Activated effector memory CD4-positive, alpha-beta T cell treated with anti-CD3 and anti-CD28 coated beads, Interleukin-2, amount 50 U/mL, for 16 hours (primary cell): ENCODE data around the gene MRTFA.
"Not testable (repeated sequence)": the region's sequence is repeated elsewhere in the genome, so short reads cannot be mapped to it uniquely, and the experiment has no call there.

Source experiments
- DNase-seq: peaks from one replicate; pipeline ENCODE4 v3.0.0-alpha.2; 2020

MRTFA gene

DNA sequence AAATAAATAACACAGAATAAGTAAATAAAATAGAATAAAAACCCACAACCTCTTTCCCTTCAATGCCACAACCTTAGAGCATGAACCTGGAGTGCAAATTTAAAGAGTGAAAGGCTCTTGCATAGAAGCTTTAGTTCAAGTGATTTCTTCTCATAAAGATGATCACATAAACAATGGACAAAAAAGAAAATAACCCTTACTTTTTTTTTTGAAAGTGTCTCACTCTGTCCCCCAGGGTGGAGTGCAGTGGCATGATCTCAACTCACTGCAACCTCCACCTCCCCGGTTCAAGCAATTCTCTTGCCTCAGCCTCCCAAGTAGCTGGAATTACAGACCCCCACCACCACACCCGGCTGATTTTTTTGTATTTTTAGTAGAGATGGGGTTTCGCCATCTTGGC is 10.7 kb downstream of the MRTFA start:
- DNase-seq = not testable (repeated sequence)

DNA sequence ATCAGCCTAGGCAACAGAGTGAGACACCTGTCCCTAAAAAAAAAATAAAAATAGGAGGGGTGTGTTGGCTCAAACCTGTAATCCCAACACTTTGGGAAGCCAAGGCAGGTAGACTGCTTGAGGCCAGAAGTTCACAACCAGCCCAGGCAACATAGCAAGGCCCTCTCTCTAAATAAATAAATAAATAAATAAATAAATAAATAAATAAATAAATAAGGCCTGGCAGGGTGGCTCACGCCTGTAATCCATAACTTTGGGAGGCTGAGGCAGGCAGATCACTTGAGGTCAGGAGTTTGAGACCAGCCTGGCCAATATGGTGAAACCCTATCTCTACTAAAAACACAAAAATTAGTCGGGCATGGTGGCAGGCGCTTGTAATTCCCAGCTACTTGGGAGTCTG is 11.2 kb downstream of the MRTFA start:
- DNase-seq = not testable (repeated sequence)

DNA sequence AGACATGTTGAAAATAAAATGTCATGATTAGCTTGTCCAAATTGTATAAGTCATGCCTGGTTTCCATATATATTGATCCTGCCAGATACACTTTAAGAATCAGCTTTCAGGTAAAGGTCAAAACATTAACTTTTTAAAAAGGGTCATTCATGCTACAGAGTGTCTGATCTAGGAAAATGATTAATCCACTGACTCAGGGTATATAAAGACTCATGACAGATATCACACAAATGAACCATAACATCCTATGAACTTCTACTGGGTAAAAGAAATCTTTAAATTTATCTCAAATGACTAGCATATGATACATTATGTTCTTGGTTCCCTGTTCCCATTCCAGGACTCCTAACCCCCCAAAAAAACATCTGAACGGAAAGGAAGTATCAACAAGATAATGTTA is 11.7 kb downstream of the MRTFA start:
- DNase-seq = no peak

DNA sequence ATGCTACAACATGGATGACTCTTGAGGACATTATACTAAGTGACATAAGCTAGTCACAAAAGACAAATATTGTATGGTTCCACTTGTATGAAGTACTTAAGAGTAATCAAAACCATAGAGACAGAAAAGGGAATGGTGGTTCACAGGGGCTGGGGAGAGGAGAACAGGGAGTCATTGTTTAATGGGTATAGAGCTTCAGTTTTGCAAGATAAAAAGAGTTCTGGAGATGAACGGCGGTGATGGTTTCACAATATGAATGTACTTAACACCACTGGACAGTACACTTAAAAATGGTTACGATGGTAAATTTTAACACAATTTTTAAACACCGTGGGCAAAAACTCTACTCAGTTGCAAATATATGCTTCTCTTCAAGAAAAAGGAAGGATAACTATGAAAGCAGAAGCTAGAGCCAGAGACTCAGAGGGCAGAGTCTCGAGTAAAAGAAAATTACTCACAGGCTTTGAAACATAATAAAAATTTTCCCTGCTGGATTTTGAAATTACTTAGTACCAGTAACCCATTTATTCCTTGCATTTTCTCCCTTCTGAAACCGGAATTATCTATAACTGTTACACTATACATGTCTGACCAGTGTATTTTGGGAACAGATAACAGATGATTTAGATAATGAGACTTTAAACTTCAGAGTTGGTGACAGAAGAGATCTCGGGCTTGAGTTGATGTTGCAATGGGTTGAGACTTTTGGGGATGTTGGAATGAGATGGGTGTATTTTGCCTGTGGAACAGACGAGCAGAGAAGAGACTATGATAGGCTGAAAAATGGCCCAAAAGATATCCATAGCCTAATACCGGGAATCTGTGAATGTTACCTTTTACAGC is 15.0 kb downstream of the MRTFA start:
- no peak for DNase-seq

DNA sequence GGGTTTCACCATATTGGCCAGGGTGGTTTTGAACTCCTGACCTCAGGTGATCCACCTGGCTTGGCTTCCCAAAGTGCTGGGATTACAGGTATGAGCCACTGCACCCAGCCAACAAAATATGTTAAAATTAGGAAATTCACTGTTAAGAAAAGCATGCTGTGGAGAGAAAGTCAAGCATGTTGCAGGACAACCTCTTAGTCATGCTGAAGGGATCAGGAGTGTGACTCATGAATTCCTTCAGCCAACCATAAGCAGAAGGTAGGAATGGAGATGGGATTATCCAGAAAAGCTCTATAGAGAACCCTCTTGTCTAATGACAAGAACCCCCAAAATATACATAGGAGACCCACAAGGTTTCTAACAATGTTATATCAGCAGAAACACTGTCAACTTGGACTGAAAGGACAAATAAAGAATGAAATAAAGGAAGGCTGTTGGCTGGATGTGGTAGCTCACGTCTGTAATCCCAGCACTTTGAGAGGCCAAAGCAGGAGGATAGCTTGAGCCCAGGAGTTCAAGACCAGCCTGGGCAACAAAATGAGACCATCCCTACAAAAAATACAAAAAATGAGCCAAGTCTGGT is 16.0 kb downstream of the MRTFA start:
- no peak for DNase-seq

DNA sequence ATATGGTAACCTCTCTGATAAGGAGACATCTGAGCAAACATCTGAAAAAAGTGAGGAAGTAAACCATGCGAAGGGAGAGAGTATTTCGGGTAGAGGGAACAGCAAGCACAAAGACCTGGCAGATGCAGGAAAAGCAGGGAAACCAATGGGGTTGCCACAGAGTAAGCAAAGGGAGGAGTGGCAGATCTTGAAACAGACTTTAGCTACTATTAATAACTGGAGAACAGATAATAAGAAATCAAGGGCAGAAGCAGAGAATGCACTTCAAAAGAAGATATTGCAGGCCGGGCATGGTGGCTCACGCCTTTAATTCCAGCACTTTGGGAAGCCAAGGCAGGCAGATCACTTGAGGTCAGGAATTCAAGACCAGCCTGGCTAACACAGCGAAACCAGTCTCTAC is 18.1 kb downstream of the MRTFA start:
- no peak for DNase-seq

DNA sequence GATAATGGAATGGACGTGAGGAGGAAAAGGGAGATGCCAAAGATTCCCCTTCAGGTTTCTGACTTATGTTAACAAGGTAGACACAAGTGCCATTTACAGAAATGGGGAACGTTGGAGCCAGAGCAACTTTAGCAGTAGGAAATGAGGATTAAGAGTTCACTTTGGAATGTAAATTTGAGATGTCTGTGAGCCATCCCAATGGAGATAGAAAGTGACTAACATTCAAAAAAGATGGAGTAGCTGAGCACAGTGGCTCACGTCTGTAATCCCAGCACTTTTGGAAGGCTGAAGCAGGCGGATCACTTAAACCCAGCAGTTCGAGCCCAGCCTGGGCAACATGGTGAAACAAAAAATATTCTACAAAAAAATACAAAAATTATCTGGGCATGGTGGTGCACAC is 19.9 kb downstream of the MRTFA start:
- no peak for DNase-seq

DNA sequence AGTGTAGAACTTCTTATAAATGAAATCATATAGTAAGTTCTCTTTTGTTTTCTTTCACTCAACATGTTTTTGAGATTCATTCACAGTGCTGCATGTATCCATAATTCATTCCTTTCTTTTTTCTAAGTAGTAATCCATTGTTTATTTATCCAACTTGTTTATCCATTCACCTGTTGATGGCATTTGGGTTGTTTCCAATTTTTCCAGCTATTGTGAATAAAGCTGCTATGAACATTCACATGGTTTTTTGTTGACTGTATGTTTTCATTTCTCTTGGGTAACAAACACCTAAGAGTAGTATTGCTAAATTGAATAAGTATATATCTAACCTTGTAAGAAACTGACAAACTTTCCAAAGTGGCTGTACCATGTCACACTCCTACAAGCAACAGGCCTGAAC is 23.5 kb downstream of the MRTFA start:
- no peak for DNase-seq

DNA sequence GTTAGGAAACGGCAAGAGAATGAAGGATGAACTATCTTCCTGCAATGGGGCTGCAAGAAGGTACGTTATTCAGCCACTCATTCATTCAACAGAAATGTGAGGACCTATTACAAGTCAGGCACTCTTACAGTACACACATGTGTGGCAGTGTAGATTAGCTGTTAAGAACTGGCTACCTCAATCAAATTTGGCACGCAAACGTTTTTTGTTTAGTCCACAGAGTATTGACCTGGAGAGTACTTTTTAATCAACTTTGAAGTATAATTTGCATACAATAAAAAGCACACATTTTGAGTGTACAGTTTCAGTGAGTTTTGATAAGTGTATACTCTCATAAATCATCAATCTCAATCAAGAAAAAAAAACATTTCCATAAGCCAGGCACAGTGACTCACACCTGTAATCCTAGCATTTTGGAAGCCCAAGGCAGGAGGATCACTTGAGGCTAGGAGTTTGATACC is 24.2 kb downstream of the MRTFA start:
- DNase-seq = no peak

DNA sequence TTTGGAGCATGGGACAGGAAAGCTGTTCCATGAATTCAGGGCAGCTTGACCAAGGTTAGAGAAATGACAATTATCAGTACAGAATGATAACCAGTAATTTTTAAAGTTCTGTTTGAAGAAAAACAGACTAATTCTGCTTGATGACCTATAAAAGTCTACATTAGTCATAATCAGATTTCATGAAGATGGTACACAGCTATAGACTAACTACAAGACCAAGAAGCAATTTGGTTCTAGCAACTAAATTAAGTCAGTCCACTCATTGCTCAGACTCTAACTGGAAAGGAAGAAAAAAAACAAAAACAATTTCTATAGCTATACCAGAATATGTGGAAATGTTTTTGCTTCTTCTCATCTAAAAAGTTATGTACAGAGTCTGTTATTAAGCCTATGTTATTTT is 24.9 kb downstream of the MRTFA start:
- DNase-seq = no peak

DNA sequence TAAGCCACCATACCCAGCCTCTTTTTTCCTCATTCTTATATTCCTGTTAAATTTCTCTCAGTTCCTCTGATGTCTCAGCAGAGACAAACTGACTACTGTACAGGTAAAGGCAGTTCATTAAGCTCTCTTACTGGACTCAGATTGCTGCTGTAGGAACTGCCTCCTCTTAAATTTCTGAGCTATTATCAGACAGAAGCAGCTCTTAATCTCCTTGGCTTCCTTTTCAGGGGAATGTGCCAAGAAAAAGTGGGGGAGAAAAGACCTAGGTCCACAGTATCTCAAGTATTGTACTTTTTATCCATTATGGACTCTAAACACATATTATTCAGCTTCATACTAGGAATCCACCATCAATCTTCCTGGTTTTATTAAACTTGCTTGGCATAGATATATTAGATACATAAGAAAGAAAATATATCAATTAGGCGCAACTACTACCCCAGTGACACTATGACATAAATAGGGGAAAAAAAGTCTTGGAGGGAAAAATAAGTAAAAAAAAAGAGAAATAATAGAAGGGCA is 26.1 kb downstream of the MRTFA start:
- no peak for DNase-seq

DNA sequence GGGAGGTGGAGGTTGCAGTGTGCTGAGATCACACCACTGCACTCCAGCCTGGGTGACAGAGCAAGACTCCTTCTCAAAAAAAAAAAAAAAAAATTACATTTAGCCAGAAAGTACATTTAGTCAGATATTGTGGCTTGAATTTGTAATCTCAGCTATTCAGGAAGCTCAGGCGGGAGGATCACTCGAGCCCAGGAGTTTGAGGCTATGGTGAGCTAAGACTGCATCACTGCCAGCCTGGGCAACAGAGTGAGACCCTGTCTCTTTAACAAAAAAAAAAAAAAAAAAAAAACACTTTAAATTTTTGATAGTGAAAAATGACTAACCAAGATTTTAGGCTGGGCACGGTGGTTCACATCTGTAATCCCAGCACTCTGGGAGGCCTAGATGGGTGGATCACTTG is 27.3 kb downstream of the MRTFA start:
- no peak for DNase-seq

DNA sequence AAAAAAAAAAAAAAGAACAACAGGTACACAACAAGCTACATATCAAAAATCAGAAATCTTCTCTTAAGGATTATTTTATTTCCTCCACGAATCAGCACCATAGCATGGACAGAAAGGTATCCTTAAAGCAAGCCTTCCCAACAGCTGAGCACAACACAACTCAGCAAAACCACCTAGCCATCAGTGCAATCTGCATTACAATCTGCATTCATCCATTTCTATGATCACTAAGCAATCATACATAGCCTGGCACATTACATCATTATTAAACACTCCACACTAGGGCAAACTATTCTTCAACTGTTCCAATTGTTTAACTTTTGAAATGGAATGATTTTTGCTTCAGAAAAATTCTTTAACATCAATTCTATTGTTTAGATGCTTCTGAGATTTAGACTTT is 29.0 kb downstream of the MRTFA start:
- DNase-seq = no peak

DNA sequence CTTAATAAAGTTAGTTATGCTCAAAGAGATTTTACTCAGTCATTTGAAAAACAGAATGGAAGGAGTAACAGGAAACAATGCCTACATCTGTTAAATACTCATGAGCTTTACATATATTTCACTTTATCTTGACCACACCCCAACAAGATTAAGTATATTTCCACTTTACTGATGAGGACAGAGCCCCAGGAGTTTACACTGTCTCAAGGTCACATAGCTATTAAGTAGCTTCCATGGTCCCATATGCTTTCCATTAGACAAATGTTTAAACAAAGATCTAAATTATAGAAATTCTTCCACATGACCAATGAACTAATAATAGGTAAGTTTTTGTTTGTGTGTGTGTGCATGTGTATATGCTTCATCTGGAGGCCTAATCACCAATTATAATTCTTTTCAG is 30.2 kb downstream of the MRTFA start:
- no peak for DNase-seq

DNA sequence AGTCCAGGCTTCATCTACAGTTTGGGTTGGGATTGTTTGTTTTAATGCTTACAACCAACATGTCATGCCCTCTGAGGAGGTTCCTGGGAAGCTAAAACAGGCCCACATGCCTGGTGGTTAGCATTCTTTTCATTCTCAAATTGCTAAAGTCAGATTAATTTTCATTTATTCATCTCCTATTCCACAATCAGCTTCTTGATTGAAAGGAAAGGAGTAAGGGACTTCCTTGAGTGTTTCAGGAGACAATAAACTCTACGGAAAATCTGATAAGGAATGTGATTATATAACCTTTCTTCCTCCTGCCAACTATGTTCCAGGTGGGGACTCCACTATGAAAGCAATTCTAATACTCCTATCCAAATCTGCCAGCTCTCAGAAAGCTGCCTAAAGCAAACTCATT is 30.8 kb downstream of the MRTFA start:
- no peak for DNase-seq

DNA sequence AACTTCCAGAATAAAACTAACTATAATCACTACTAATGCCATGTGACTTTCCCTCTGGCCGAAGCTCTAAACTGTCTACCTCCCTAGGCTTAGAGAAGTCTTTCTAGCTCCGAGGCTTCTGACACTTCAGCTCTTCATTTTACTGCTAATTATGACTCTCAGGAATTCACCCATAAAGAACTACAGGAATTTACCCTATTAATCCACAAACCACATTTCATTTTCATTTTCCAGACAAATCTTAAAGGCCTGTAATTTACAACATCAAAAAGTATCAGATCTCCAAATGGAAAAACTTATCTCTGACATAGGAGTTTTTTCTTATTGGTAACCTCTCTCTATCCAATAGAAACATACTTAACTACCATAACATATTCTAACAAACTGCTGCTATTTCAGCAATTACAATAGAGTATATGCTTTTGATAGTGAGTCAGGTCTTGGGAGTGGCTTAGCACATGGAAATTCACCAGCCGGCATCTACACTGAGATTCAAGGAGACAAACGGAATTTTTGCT is 33.4 kb downstream of the MRTFA start:
- DNase-seq = no peak

DNA sequence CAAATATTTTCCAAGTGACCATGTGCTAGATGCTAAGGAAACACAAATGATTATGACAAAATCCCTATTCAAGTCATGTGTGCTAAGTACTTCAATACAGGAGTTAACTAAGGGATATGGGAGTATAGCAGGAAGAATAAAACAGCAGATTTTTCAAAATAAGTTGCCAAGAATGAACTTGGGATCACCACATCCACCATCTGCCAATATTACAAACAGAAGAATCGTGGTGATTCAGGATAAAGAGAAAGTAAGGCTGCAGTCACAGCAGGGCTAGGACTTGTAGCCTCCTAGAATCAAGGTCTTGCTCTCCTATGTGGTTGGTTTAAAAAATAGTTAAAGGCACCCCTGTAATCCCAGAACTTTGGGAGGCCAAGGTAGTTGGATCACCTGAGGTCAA is 34.3 kb downstream of the MRTFA start:
- no peak for DNase-seq

DNA sequence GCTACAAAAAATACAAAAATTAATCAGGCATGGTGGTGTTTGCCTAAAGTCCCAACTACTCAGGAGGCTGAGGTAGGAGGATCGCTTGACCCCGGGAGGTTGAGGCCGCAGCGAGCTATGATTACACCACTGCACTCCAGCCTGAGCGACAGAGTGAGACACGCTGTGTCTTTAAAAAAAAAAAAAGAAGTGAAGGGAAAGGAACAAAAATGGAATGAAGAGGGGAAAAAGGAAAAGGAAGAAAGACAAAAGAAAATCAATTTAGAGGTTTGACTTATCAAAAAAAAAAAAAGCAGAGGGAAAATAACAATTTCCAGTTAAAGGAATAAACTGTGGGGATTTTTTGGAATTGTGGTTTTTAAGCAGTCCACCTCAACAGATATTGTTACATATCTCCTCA is 36.8 kb downstream of the MRTFA start:
- DNase-seq = no peak

DNA sequence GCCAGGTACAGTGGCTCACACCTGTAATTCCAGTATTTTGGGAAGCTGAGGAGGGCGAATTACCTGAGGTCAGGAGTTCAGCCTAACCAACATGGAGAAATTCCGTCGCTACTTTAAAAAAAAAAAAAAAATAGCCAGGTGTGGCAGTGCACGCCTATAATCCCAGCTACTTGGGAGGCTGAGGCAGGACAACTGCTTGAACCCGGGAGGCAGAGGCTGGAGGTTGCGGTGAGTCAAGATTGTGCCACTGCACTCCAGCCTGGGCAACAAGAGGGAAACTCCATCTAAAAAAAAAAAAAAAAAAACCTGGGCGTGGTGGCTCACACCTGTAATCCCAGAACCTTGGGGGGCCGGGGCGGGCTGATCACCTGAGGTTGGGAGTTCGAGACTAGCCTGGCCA is 37.8 kb downstream of the MRTFA start:
- DNase-seq = not testable (repeated sequence)

DNA sequence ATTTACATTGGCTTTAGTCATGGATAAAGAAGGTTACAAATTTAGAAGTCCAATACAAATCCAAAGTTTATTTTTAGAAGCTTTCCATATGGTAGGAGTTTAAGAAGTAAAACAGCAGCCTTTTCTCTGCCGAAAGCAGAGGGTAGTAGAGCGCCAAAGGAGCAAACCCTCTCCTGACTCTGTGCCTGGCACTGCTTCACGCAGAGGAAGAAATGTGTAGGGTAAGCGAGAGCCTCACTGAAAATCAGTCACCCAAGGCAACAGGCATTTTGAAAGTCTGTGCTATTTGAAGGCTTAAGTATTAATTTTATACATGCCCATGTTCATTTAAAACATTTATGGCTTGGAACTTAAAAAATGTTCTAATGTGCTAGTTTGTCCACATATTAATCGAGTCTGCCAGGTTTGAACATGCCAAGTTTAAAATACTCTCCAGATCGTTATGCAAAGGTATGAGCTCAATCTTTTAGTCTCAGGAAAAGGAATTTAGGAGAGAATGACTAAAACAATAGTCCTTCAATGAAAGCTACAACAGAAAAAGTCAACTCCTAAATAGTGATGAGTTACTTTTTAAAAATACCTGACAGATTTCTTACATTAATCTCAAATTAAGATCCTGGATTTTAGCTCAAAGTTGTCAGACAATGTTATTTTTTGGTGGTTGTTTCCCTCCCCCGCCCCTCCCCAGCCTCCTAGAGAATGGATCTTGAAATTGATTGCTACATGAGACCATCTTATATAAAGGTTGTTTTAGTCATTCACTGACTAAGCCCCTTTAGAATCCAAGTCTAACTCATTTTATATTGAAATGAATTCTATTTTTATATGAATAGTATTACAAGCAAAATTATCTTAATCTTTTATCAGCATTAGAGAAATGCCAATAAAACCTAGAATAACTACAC is 38.7 kb downstream of the MRTFA start:
- no peak for DNase-seq

DNA sequence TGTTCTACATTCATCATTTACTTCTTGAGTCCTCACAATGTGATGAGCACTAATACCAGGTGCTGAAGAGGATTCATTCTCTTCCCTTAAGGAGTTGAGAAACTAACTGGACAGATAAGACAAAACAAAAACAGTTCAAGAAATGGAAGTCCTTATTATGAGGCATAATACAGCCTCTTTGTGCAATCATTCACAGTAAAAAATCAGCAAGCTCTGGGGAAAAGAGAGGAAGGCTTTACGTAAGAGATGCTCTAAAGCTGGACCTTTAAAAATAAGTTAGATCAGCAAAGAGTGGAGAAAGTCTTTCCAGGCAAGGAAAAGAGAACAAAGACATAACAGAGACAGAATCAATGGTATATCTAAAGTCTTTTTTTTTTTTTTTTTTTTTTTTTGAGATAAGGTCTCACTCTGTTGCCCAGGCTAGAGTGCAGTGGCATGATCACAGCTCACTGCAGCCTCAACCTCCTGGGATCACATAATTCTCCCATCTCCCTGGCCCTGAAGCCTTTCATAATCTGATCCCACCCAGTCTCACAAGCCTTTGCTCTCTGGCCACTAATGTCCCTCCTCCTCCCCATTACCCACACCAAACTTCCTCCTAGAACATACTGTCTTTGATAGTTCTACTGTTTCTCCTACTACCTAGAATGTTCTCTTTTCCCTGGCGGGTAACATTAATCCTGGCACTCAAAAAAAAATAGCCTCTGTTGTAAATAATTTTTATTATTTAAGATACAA is 40.9 kb downstream of the MRTFA start:
- no peak for DNase-seq

DNA sequence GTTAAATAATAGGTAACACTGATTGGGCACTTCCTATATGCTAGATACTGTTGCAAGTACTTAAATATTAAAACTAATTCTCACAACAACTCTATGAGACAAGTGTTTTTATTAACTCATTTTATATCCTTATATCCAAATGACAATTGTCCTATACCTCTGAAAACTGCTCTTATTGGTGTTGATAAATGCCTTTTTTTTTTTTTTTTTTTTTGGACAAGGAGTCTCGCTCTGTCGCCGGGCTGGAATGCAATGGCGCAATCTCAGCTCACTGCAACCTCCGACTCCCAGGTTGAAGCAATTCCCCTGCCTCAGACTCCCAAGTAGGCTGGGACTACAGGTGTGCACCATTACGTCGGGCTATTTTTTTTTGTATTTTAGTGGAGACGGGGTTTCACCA is 41.6 kb downstream of the MRTFA start:
- no peak for DNase-seq

DNA sequence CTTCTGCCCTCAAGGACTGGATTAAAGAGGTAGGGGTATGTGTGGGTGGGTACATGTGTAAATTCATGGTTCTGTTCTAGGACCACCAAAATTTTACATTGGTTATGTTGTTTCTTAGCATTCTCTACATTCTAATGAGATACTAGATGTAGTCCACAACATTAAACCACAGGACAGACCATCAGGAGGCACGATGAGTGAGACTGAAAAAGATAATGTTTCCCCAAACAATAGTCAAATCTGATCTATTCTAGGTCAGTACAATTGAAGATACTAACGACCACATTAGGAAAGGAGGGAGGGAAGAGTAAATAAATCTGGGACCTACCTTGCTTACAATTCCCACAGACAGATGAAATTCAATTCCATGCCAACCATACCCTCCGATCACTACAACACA is 42.2 kb downstream of the MRTFA start:
- DNase-seq = no peak
